GM21786 (cell line): ENCODE results near the gene CLCNKB.

Experiments
- ATAC-seq: cut with Tn5 transposase; IDR thresholded peaks from one replicate; pipeline ENCODE4 v1.9.1; 2021; ENCODE audit not compliant: unreplicated experiment

Gene CLCNKB

DNA sequence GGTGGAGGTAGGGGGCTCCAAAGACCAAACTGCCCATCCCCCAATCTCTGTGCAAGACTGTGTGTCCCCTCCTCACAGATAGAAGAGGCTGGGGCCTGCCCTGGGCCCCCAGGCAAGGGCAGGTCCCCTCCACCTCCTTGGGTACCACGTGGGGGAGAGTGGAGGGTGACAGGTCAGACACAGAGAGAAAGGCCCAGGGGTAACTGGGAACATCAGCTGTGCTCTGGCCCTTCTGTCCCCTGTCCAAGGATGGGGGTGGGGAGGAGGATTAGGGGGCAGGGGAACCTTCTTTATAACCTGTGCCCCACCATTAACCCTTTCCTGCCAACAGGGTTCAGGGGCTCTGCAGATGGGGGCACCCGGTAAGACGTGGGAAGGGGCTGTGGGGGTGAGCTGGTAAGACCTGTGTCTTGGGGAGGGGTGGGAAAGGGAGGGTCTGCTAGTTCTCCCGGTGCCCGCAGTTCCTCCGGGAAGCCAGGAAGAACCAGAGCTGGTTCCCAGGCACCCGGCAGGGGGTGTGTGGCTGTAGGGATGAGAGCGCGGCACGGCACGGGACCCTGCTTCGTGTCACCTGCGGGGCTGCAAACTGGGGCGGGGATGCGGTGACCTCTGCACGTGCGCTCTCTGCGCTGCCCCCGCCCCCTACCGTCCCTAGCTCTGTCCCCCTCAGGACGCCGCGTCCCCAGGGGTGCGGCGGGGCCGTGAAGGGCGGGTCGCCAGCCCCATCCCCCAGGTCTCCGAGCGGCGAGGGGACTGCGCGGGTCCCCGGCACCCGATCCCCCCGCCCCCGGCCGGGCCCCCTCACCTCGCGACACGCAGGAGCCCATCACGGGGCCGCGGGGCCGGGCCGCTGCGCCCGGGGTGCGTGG, 29.3 kb downstream of the CLCNKB start:
- no peak for ATAC-seq

DNA sequence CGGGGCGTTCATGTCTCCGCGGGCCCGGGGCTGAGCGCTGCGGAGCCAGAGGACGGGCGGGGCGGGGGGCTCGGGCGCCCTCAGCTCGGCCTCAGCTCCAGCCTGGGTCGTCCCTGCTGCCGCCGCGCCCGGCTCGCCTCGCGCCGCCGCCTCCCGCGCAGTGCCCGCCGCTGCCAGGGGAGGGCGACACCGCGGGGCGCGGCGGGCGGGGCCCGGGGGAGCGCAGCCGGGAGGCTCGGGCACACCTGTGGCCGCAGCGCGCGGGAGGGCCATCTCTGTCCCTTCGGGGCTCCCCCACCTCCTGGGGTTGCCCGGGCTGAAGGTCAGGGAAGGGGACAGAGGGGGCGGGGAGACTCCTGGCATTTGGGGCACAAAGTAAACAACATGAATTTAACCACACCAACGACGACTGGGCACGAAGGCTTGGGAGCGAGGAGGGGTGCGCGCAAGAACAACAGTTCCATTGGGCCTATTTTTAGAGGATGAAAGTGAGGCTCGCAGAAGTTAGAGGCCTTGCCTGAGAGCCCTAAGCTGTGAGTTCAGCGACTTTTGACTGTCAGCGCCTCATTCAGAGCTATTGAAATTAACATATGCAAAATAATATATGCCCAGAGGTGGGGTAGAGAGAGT, 30.0 kb downstream of the CLCNKB start, which contains the start of gene FAM131C:
Gene FAM131C, minus strand, starts transcription at position 162 of the 630 bp plus-strand sequence. CDS start 209 bp downstream, outside the sequence.
- ATAC-seq = no peak

- ATAC-seq = no peak
These were observed 30.6 kb downstream of the CLCNKB start for GRCh38 chr1:16074217-16074616.

DNA sequence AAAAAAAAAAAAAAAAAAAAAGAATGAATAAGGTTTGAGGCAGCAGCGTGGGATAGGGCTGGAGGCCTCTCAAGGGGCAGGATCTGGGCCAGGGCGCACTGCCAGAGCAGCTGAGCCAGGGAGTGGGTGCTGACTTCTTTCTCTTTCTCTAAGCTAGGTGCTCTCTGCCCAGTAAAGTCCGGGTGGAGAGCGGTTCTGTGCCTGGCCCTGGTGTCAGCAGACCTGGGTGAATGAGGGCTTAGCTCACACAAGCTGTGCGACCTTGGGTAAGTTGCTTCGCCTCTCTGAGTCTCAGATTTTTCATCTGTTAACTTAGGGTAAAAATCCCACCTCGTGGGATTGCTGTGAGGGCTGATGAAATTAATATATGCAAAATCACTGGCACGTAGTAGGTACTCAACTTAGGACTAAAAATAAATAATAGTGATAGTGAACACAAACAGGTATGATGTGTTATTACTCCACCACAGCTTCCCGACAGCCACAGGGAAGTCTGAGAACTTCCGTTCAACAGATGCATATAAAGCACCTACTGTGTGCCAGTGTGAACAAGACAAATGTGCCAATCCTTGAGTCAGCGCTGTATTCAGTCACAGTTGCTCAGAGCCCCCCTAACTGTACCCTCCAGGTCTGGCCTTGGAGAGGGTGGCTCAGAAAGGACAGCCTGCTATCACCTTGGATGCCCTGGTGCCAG, 31.9 kb downstream of the CLCNKB start:
- ATAC-seq = no peak

GRCh38 chr1:16076031-16076864, 32.7 kb downstream of the CLCNKB start:
- ATAC-seq = no peak

DNA sequence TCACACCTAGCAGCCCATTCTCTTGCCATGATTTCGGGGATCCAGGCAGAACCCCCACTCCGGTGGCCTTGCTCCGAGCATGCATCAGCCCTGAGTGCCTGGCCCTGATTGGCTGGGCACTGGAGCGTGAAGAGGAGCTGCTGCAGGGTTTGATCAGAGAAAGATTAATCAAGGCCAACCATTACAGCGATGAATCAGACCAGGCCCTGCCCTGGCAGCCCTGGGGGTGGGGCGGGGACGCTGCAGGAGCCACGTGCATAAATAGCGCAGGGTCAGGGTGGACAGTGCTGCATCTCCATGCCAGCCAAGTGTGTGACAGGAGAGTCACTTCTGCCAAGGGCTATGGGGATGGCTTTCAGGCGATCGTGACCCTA, 33.3 kb downstream of the CLCNKB start:
- ATAC-seq = no peak

DNA sequence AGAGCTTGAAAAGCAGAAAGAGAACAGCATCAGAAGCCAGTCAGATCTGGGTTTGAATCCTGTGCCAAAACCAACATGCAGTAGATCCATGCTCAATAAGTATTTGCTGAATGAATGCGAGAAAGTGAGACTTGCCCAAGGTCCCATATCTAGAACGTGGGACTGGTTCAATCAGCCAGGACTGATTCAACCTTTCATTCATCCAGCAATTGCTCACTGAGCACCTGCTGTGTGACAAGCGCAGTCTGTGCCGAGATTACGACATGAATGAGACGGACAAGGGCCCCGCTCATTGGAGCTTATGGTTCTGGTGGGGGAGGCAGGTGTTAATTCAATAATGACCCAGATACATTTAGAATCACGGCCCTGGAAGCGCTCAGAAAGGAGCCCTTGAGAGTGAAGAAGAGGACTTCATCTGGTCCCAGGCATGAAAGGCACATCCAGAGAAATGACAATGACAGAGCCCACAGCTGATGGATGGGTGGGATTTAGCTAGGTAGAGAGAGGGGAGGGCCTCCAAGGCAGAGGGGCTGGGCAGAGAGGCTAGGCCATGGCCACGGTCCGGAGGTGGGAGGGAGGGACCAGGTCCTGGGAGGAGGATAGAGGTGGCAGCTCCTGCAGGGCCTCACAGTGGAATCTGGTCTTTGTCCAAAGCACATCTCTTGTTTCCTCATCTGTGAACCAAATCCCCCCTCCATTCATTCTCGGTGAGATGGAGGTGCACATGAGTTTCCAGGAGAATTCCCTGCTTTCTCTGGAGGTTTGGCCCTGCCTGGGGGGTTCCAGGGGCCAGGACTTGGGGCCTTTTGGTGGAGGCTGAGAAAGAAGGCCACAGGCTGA, 34.0 kb downstream of the CLCNKB start:
- no peak for ATAC-seq

DNA sequence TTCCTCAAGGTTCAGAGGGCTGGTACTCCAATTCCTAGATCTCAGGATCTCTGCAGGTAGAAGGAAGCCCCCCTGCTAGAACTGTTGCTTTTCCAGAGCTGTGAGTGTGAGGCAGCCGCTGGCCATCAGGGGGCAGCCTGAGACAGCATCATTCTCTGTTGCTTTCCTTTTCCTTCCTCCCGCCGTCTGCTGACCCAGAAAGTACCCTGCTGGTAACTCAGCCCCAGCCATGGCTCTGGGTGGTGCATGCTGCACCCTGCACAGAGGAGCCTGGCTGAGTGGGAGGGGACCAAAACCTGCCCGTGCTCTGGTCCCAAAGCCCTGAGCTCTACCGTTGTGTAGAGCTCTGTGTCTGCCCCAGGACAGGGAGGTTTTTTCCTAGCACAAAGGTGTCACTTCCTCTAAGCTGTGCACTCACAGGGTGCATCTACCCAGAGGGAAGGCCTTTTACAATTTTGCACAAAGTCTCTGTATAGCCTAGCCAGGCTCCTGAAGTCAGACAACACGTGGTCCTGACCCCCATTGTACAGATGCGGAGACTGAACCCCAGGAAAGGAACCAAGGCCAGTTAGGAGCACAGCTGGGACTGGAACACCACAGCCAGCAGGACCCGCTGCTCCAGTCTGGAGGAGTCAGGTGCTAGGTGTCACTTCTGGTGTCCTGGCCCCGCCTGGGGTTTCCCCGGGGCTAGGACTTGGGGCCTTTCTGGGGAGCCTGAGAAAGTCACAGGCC, 35.5 kb downstream of the CLCNKB start:
- ATAC-seq = peak; percentile 68

- ATAC-seq = no peak
These were observed 37.0 kb downstream of the CLCNKB start for GRCh38 chr1:16080422-16081150.

- ATAC-seq = no peak
These were observed 38.1 kb downstream of the CLCNKB start for GRCh38 chr1:16081636-16082035.

GRCh38 chr1:16082283-16083038, 38.9 kb downstream of the CLCNKB start:
- ATAC-seq = no peak

GRCh38 chr1:16083486-16083885, 39.9 kb downstream of the CLCNKB start:
- no peak for ATAC-seq

DNA sequence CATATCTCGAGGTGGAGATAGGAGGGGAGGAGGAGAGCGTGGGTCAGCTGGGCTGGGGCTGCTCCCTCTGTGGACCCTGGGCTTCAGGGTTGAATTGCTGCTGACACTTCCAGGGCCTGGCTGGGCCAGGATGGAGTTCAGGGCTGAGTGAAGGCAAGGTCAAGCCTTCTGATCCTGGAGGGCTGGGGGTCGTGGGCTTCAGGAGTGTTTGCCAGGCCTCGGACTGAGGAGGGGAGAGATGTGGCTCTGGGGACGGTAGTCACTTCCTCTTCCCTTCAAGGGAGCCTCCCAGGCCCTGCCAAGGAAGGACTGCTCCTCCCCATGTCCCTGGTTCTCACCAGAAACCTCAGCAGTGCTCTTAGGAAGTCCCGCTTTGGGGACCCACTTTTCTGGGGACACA, 41.9 kb downstream of the CLCNKB start:
- no peak for ATAC-seq

DNA sequence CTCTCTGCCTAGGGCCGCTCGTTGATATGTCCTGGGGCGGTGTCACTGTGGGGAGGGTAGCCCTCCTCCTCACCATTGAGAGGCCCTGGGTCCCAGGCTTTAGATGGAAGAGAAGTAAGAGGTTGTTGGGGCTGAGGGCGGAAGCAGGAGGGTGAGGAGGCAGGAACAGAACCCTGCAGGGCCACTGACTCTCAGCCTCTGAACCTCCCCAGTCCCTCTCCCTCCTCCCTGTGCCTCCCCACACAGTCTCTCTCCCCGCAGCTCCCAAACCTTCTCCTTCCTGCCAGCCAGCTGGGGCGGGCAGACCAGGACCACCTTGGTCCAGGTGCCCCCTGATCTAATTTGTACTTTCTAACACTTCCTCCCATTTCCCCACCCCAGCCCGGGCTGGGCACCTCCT, 44.2 kb downstream of the CLCNKB start:
- ATAC-seq = no peak

- no peak for ATAC-seq
These were observed 44.8 kb downstream of the CLCNKB start for GRCh38 chr1:16088351-16088911.

DNA sequence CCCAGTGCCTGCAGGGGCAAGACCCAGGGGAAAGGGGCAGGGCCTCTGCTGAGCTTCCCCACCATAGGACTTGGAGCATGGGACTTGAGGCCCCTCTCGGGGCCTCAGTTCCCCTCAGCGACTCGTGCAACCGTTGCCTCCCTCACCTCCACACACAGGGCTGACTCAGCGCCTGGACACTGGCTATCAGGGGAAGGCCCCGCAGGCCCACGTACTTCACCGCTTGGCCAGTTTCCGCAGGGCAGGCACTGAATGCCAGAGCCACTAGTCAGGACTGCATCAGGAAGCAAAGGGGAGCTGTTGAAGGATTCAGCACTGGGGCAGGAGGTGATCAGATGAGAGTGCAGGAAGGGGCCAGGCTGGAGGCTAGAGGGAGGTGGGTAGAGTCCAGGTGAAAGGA, 45.4 kb downstream of the CLCNKB start:
- no peak for ATAC-seq

- ATAC-seq = no peak
These were observed 46.7 kb downstream of the CLCNKB start for GRCh38 chr1:16090076-16090826.
